Panc1 (cell line): ENCODE results near the gene OGN. TPM values are rescaled to one million over a fixed set of nuclear protein-coding genes. Genes with fewer than 3 reads are reported as not detected.

Experiments used
- ATAC-seq: fragments of 200-7000 bp; cut with Tn5 transposase; 2 replicates; pipeline ENCODE4 v1.9.1; 2020; ENCODE audit warnings: mild to moderate bottlenecking, moderate library complexity
- BruUV-seq: library from RNA; stranded (reverse); fragments of 400-500 nt; replicated peaks from 2 replicates; lab custom pipeline; 2021; lab: Mats Ljungman, UMichigan
- CTCF ChIA-PET: fragments of 300-600 bp; sonication (Branson Sonifier 250); formaldehyde crosslinking; loops from one replicate; lab custom pipeline; 2022; ENCODE audit warnings: antibody characterized with exemption; lab: Charles Lee
- POLR2A ChIA-PET: fragments of 300-600 bp; sonication (Branson Sonifier 250); formaldehyde crosslinking; loops from one replicate; lab custom pipeline; 2022; ENCODE audit warnings: antibody characterized with exemption; lab: Charles Lee
- DNase-seq: peaks from one replicate; pipeline ENCODE4 v3.0.0-alpha.2; 2010; ENCODE audit warnings: low read depth, low spot score
- H3K27ac ChIP-seq: 2 replicates; pipeline ENCODE4 v1.5.1; 2011; ENCODE audit warnings: mild to moderate bottlenecking, low read length, inconsistent platforms
- H3K27me3 ChIP-seq: fragments of 200-500 bp; sonication (Bioruptor generic); 2 replicates; pipeline ENCODE4 v1.6.0; 2014; ENCODE audit warnings: low read length, inconsistent platforms; ENCODE audit not compliant: control insufficient read depth, insufficient read depth
- H3K36me3 ChIP-seq: fragments of 200-500 bp; sonication (Bioruptor generic); 2 replicates; pipeline ENCODE4 v1.5.1; 2014; ENCODE audit warnings: inconsistent platforms, mild to moderate bottlenecking, low read length, moderate library complexity; ENCODE audit not compliant: control insufficient read depth, insufficient read depth
- H3K4me1 ChIP-seq: 2 replicates; pipeline ENCODE4 v1.5.1; 2011; ENCODE audit warnings: inconsistent platforms, mild to moderate bottlenecking, low read length, moderate library complexity; ENCODE audit not compliant: control insufficient read depth, insufficient read depth
- H3K4me3 ChIP-seq, 2 experiments: 2 replicates each; pipeline ENCODE4 v1.5.1; 2011 to 2012; ENCODE audit warnings: low read depth in 2 of 2, low read length in 2 of 2, mild to moderate bottlenecking in 2 of 2, inconsistent platforms in 1 of 2, moderate library complexity in 1 of 2
- H3K9me3 ChIP-seq: fragments of 200-500 bp; sonication (Bioruptor generic); 2 replicates; pipeline ENCODE4 v1.5.1; 2014; ENCODE audit warnings: low read depth, mild to moderate bottlenecking, inconsistent platforms, low read length, moderate library complexity; ENCODE audit not compliant: control insufficient read depth, insufficient read depth
- POLR2AphosphoS5 ChIP-seq: IDR thresholded peaks from 2 replicates; pipeline ENCODE4 v1.6.1; 2012; ENCODE audit warnings: mild to moderate bottlenecking, low read depth, low read length, moderate library complexity
- SIN3A ChIP-seq: IDR thresholded peaks from 2 replicates; pipeline ENCODE4 v1.6.1; 2012; ENCODE audit warnings: low read depth, mild to moderate bottlenecking, low read length, moderate library complexity, borderline replicate concordance; ENCODE audit not compliant: insufficient read depth
- TCF7L2 ChIP-seq: IDR thresholded peaks from 2 replicates; pipeline ENCODE4 v1.6.1; 2011; ENCODE audit warnings: mild to moderate bottlenecking, low read depth, low read length, inconsistent platforms
- in situ Hi-C: cut with HindIII; loops from 2 replicates; pipeline ENCODE4 v1.10.0; 2016; ENCODE audit warnings: low sequenced_read_pairs, low pct_unique_long_range_greater_than_20kb
- intact Hi-C: fragments of 100-400 bp; cut with micrococcal nuclease; formaldehyde crosslinking; loops from one replicate; pipeline ENCODE4 v1.10.0; 2022; ENCODE audit not compliant: unreplicated experiment
- total RNA-seq: library from RNA; stranded (reverse); gene quantifications from one replicate; pipeline ENCODE4 v1.2.1, GENCODE V29; 2021; ENCODE audit not compliant: unreplicated experiment
- TF ChIP-seq, protein P1 (sequence below): fragments of 450-650 bp; IDR thresholded peaks from 2 replicates; pipeline ENCODE4 v1.5.1; 2017; ENCODE audit warnings: mild to moderate bottlenecking
- TF ChIP-seq, protein P2 (sequence below), 2 experiments: IDR thresholded peaks; 2 replicates each; pipeline ENCODE4 v1.6.1; 2011 to 2012; ENCODE audit warnings: low read depth in 2 of 2, control low read depth in 1 of 2, low read length in 1 of 2, mild to moderate bottlenecking in 1 of 2, moderate library complexity in 1 of 2; ENCODE audit not compliant: insufficient read depth in 1 of 2

The OGN gene
- total RNA-seq, 1 experiment from 2014 or later = 0.08 TPM

DNA sequence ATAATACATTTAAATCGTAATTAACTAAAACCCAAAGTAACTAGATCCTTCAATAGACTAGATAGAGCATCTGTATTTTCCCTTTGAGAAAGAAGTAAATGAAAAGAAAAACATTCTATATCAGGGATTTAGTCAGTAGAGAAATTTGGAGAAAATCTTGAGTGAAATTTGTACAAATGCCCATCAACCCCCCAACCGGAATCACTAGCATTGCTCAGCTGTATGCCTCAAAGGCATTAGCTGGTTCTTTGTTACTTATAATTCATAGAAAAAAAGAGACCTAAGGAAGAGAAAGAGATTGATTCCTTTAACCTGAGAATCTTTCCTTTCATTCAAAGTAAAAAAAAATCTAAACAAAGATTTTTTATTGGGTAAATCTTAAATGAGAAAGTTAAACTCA is 19.2 kb upstream of the OGN start:
- ChIA-PET CTCF (no interaction called here), POLR2A (no interaction called here)
- no TSS peak for BruUV-seq
- in situ Hi-C loops (no loop called here), intact Hi-C loops (no loop called here)
- H3K4me1 ChIP-seq = no peaks in the 10 kb centered on the region
- ATAC-seq = no peak
- no peaks in the 10 kb centered on the region for H3K9me3 ChIP-seq
- no peak overlapping the region for H3K27ac ChIP-seq
- H3K4me3 ChIP-seq = no peak overlapping the region
- H3K36me3 ChIP-seq = no peaks in the 10 kb centered on the region
- H3K27me3 ChIP-seq = no peaks in the 10 kb centered on the region
- DNase-seq = no peak
- TF ChIP-seq POLR2AphosphoS5 (no peak), SIN3A (no peak), TCF7L2 (no peak)
- TF ChIP-seq, protein P1, sequence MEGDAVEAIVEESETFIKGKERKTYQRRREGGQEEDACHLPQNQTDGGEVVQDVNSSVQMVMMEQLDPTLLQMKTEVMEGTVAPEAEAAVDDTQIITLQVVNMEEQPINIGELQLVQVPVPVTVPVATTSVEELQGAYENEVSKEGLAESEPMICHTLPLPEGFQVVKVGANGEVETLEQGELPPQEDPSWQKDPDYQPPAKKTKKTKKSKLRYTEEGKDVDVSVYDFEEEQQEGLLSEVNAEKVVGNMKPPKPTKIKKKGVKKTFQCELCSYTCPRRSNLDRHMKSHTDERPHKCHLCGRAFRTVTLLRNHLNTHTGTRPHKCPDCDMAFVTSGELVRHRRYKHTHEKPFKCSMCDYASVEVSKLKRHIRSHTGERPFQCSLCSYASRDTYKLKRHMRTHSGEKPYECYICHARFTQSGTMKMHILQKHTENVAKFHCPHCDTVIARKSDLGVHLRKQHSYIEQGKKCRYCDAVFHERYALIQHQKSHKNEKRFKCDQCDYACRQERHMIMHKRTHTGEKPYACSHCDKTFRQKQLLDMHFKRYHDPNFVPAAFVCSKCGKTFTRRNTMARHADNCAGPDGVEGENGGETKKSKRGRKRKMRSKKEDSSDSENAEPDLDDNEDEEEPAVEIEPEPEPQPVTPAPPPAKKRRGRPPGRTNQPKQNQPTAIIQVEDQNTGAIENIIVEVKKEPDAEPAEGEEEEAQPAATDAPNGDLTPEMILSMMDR = no peak
- TF ChIP-seq, protein P2, sequence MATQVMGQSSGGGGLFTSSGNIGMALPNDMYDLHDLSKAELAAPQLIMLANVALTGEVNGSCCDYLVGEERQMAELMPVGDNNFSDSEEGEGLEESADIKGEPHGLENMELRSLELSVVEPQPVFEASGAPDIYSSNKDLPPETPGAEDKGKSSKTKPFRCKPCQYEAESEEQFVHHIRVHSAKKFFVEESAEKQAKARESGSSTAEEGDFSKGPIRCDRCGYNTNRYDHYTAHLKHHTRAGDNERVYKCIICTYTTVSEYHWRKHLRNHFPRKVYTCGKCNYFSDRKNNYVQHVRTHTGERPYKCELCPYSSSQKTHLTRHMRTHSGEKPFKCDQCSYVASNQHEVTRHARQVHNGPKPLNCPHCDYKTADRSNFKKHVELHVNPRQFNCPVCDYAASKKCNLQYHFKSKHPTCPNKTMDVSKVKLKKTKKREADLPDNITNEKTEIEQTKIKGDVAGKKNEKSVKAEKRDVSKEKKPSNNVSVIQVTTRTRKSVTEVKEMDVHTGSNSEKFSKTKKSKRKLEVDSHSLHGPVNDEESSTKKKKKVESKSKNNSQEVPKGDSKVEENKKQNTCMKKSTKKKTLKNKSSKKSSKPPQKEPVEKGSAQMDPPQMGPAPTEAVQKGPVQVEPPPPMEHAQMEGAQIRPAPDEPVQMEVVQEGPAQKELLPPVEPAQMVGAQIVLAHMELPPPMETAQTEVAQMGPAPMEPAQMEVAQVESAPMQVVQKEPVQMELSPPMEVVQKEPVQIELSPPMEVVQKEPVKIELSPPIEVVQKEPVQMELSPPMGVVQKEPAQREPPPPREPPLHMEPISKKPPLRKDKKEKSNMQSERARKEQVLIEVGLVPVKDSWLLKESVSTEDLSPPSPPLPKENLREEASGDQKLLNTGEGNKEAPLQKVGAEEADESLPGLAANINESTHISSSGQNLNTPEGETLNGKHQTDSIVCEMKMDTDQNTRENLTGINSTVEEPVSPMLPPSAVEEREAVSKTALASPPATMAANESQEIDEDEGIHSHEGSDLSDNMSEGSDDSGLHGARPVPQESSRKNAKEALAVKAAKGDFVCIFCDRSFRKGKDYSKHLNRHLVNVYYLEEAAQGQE (IDR thresholded peaks at IDR 0.05; ENCODE audit: insufficient read depth in 1 of 2, low read depth in 2 of 2, low read length in 1 of 2) = no peak

DNA sequence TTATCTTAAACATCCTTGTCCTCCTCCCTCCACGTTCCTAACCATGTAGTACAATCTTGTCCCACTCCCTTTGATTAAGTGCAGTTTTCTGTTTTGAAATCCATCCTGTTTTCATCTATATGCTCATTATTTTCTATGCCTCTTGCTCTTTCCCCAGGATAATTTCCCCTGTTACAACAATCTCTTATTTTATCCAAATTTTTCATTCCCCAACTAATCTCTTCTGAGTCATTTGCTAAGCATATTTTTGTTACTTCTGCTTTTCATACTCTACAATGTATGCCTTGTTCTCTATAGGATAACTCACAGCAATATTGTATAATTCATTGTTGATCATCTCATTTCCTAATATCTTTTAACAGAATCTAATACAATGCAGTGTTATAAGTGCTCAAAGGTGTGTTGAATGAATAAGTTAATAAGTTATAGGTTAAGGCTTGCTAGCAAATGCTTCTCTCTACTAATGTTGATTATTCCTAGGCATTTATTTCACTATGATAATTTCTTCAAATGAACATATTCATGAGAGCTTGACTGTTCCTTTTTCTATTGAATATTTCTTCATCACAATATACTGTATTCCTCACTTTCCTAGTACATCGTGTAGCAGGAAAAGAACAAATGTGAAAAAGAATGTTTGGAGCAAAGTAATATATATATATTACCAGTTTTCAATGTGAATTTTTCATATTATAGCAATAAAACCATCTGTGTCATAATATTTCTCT is 18.4 kb upstream of the OGN start:
- BruUV-seq = no TSS peak
- no peaks in the 10 kb centered on the region for H3K36me3 ChIP-seq
- ATAC-seq (no peak), DNase-seq (no peak)
- H3K4me1 ChIP-seq = no peaks in the 10 kb centered on the region
- in situ Hi-C loops = no loop called here
- H3K27ac ChIP-seq = no peak overlapping the region
- no peaks in the 10 kb centered on the region for H3K9me3 ChIP-seq
- H3K27me3 ChIP-seq = no peaks in the 10 kb centered on the region
- ChIA-PET POLR2A (no interaction called here), CTCF (no interaction called here)
- TF ChIP-seq, protein P1 = no peak
- TF ChIP-seq SIN3A (no peak), TCF7L2 (no peak), POLR2AphosphoS5 (no peak)
- TF ChIP-seq, protein P2 (IDR thresholded peaks at IDR 0.05; ENCODE audit: insufficient read depth in 1 of 2, low read depth in 2 of 2, low read length in 1 of 2) = no peak
- intact Hi-C loops = no loop called here
- H3K4me3 ChIP-seq = no peak overlapping the region
